Spleen (tissue), 11 donors: ENCODE data around the gene SH3RF1. TPM values are rescaled to one million over a fixed set of nuclear protein-coding genes. Genes with fewer than 3 reads are reported as not detected.
"Not testable (repeated sequence)": the region's sequence is repeated elsewhere in the genome, so short reads cannot be mapped to it uniquely, and the experiment has no call there.

Experiments used
- DNase-seq: peaks from one replicate; pipeline ENCODE4 v3.0.0-alpha.2; 2020
- H3K27ac ChIP-seq, 8 donors: fragments of 200-600 bp; sonication (generic) in 7 of 8; 1 replicate in 4 of 8; 2 replicates in 4 of 8; pipeline versions ENCODE4 v1.5.0 to v1.8.0; 2016 to 2021; ENCODE audit warnings: inconsistent platforms in 4 of 8, mild to moderate bottlenecking in 4 of 8, moderate library complexity in 1 of 8
- H3K27me3 ChIP-seq, 7 donors: fragments of 200-600 bp; sonication (generic) in 6 of 7; replicated peaks in 1 of 7; 1 replicate in 4 of 7; 2 replicates in 3 of 7; pipeline versions ENCODE4 v1.5.0 to v1.8.0; 2016 to 2021; ENCODE audit warnings: inconsistent platforms in 3 of 7, mild to moderate bottlenecking in 1 of 7
- H3K36me3 ChIP-seq, 6 donors: fragments of 200-600 bp; sonication (generic) in 5 of 6; 1 replicate in 4 of 6; 2 replicates in 2 of 6; pipeline versions ENCODE4 v1.5.0 to v1.8.0; 2016 to 2021; ENCODE audit warnings: inconsistent platforms in 2 of 6
- H3K4me1 ChIP-seq, 6 donors: fragments of 200-600 bp; sonication (generic) in 5 of 6; 1 replicate in 3 of 6; 2 replicates in 3 of 6; pipeline versions ENCODE4 v1.5.0 to v1.8.0; 2016 to 2021; ENCODE audit warnings: inconsistent platforms in 3 of 6
- H3K4me3 ChIP-seq, 8 donors: fragments of 200-600 bp; sonication (generic) in 7 of 8; 1 replicate in 4 of 8; 2 replicates in 4 of 8; pipeline versions ENCODE4 v1.5.0 to v1.8.0; 2016 to 2021; ENCODE audit warnings: inconsistent platforms in 4 of 8, mild to moderate bottlenecking in 4 of 8, moderate library complexity in 2 of 8
- H3K9me3 ChIP-seq, 8 donors: fragments of 200-600 bp; sonication (generic) in 7 of 8; 1 replicate in 4 of 8; 2 replicates in 4 of 8; pipeline versions ENCODE4 v1.5.0 to v1.8.0; 2016 to 2021; ENCODE audit warnings: inconsistent platforms in 4 of 8
- POLR2A ChIP-seq, 3 donors: fragments of 450-650 bp; IDR thresholded peaks; one replicate each; pipeline ENCODE4 v1.5.1; 2017; ENCODE audit warnings: antibody characterized with exemption in 3 of 3, mild to moderate bottlenecking in 1 of 3
- POLR2AphosphoS5 ChIP-seq, 3 donors: sonication (generic); formaldehyde crosslinking; IDR thresholded peaks; one replicate each; pipeline ENCODE4 v1.5.1; 2017; ENCODE audit warnings: antibody characterized with exemption in 3 of 3
- WGBS, 5 donors: extraction: QIAGEN DNeasy Blood & Tissue Kit in 3 of 5; methylation state at CpG; one replicate each; pipeline versions ENCODE4 v1.1.5 to v1.1.7; 2013 to 2018; 5-methylcytosine and 5-hydroxymethylcytosine counted together
- intact Hi-C: fragments of 100-400 bp; cut with DNase I; formaldehyde crosslinking; loops from one replicate; pipeline ENCODE4 v1.15.0; 2023; ENCODE audit warnings: low total_unique reads
- polyA plus RNA-seq, 3 donors: library from polyadenylated mRNA; stranded (reverse); fragments of 200-250 nt; gene quantifications; one replicate each; pipeline ENCODE4 v1.2.1, GENCODE V29; 2013
- total RNA-seq, 7 donors: library from RNA; depleted of rRNA in 3 of 7; stranded (reverse); fragments of >200 nt in 3 of 7; fragmentation: NEBNext Ultra II Directional in 4 of 7; extraction: Animal tissue kit (Norgen Biotek cat#: 25700) in 4 of 7; gene quantifications; one replicate each; pipeline versions ENCODE4 v1.1.0 to v1.2.1, GENCODE V29; 2016 to 2021
- TF ChIP-seq, protein P1 (sequence below), 11 experiments: fragments of 200-600 bp in 7 of 11; fragments of 450-650 bp in 4 of 11; sonication (generic) in 4 of 11; IDR thresholded peaks in 8 of 11; conservative IDR thresholded peaks in 3 of 11; 1 replicate in 7 of 11; 2 replicates in 4 of 11; pipeline versions ENCODE4 v1.4.0 to v1.8.0; 2016 to 2021; ENCODE audit warnings: antibody characterized with exemption in 11 of 11, inconsistent platforms in 4 of 11, mild to moderate bottlenecking in 1 of 11
- donor health status: healthy with polysubstance abuse.
- donor health status: DM: no; HTN: no; CAD: no; lungs with moderate emphysema.
- donor health status: DM: no; HTN: no; CAD: no.
- donor health status: Bipolar disorder and iron deficiency.
- donor health status: healthy.
- donor health status: DM: no; HTN: no; CAD: no.
- donor health status: DM: yes; HTN: yes; CAD: no.

SH3RF1 gene
- total and polyA plus RNA-seq, 10 donors: 1.1 to 18.6 (median 10.0) TPM

DNA sequence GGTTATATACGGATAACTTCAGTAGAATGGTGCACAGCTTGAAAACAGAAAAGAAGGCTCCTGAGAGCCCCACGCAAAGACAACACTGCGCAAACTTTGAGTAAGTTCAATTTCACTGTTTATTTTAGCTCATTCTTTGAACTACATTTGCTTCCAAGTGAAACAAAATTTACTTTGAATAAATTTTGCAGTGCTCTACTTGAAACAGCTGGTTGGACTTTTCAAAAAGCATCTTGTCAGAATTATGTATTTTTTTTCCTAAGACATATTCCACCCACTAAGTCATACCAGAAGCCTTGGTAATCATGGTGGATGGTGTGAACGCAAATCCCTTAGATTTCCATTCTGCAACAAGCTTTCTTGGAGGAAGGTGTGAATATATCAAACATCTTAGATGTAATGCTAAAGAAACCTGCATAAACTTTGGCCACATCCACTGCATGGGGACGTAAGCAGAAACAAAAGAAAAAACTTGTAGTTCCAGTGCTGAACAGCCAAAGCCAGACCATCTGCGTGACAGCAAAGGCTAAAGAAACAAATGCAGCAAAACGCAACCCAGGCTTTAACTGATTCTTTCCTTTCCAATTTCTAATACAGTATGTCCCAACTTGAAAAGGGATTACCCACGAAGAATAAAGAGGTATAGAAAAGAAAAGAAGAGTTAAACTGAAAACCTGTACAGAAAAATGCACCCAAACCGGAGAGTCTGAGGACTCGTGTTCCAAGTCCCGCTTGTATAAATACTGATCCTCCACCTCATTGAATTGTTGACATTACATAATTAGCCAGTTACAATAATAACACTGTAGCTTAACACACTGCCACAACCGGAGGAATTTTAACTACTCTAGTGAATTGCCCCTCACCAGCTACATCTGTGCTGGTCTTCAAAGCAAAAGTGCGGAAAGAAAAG is 90.9 kb downstream of the SH3RF1 start:
- H3K36me3 ChIP-seq: no peaks in the 10 kb centered on the region
- H3K27me3 ChIP-seq: no peaks in the 10 kb centered on the region
- H3K27ac ChIP-seq: no peak overlapping the region
- peaks cover 0 to 3% (median 0%) of the 10 kb centered on the region in 6 donors for H3K4me1 ChIP-seq
- 78 to 90% (median 89%) methylated on average over 13 of the region's 13 CpGs for WGBS, 5 donors
- no peak for DNase-seq
- no peak overlapping the region for H3K4me3 ChIP-seq
- intact Hi-C loops: no loop called here
- TF ChIP-seq, protein P1, sequence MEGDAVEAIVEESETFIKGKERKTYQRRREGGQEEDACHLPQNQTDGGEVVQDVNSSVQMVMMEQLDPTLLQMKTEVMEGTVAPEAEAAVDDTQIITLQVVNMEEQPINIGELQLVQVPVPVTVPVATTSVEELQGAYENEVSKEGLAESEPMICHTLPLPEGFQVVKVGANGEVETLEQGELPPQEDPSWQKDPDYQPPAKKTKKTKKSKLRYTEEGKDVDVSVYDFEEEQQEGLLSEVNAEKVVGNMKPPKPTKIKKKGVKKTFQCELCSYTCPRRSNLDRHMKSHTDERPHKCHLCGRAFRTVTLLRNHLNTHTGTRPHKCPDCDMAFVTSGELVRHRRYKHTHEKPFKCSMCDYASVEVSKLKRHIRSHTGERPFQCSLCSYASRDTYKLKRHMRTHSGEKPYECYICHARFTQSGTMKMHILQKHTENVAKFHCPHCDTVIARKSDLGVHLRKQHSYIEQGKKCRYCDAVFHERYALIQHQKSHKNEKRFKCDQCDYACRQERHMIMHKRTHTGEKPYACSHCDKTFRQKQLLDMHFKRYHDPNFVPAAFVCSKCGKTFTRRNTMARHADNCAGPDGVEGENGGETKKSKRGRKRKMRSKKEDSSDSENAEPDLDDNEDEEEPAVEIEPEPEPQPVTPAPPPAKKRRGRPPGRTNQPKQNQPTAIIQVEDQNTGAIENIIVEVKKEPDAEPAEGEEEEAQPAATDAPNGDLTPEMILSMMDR (IDR thresholded peaks at IDR 0.05 in 8 of 11, conservative IDR thresholded peaks at IDR 0.05 in 3 of 11): no peak
- TF ChIP-seq POLR2AphosphoS5 (IDR thresholded peaks at IDR 0.05) (no peak), POLR2A (IDR thresholded peaks at IDR 0.05) (no peak)
- H3K9me3 ChIP-seq: no peaks in the 10 kb centered on the region

DNA sequence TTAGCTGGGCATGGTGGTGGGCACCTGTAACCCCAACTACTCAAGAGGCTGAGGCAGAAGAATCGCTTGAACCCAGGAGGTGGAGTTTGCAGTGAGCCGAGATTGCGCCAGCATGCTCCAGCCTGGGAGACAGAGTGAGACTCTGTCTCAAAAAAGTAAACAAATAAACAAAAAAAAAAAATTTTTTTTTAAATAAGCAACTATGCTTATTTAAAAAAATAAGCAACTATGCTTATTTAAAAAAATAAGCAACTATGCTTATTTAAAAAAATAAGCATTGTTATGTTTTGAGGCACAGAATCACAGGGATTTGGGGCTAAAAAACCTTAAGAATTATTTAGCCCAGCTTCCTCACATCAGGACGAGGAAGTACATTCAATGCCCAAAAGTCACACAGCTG is 92.7 kb downstream of the SH3RF1 start:
- DNase-seq, H3K27me3 ChIP-seq, H3K4me3 ChIP-seq, H3K4me1 ChIP-seq, H3K27ac ChIP-seq, H3K36me3 ChIP-seq, H3K9me3 ChIP-seq, intact Hi-C loops: not testable (repeated sequence)
- 90 to 95% (median 92%) methylated on average over 4 of the region's 4 CpGs for WGBS, 5 donors

DNA sequence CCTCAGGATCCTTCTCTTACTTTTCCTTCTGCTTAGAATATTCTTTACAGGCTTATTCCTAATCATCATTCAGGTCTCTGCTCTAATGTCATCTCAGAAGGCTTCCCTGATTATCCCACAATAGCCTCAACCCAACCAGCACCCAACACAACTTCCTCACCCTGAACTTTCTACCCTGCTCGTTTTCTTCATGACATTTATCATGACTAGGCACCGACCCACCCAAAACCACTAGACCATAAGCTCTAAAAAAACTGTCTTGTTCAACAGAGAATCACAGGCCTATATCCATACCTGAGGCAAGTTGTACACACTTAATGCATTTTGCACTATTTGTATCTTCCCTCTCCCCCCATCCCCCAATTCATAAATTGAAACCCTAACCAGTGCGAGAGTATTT is 95.3 kb downstream of the SH3RF1 start:
- TF ChIP-seq POLR2AphosphoS5 (IDR thresholded peaks at IDR 0.05) (no peak), POLR2A (IDR thresholded peaks at IDR 0.05) (no peak)
- TF ChIP-seq, protein P1 (IDR thresholded peaks at IDR 0.05 in 8 of 11, conservative IDR thresholded peaks at IDR 0.05 in 3 of 11): no peak
- DNase-seq: no peak
- H3K4me1 ChIP-seq: peaks cover 0 to 7% (median 0%) of the 10 kb centered on the region in 6 donors
- H3K36me3 ChIP-seq: no peaks in the 10 kb centered on the region
- no peak overlapping the region for H3K4me3 ChIP-seq
- WGBS, 5 donors: 48 to 60% (median 51%) methylated on average over 3 of the region's 3 CpGs
- no peaks in the 10 kb centered on the region for H3K27me3 ChIP-seq
- intact Hi-C loops: no loop called here
- no peaks in the 10 kb centered on the region for H3K9me3 ChIP-seq
- no peak overlapping the region for H3K27ac ChIP-seq

DNA sequence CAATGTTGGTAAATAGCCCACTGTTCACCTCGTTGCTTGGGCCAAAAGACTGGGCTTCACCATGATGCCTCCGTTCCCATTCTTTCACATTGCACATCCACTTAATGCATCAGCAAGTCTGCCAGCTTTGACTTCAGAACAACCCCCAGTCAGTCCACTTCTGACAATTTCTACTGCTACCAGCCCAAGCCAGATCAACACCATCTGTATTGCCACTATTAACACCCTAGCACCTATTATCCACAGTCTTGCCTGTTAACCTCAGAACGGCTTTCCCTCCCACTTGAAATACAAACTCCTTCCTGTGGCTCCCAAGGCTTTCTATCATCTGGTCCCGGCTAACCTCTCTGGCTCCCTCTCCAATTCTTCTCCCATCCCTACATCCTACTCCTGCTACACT is 95.7 kb downstream of the SH3RF1 start:
- DNase-seq: no peak
- Histone ChIP-seq H3K27me3 (no peaks in the 10 kb centered on the region), H3K9me3 (no peaks in the 10 kb centered on the region), H3K36me3 (no peaks in the 10 kb centered on the region), H3K27ac (no peak overlapping the region), H3K4me1 (peaks cover 0 to 7% (median 0%) of the 10 kb centered on the region in 6 donors), H3K4me3 (no peak overlapping the region)
- TF ChIP-seq, protein P1 (IDR thresholded peaks at IDR 0.05 in 8 of 11, conservative IDR thresholded peaks at IDR 0.05 in 3 of 11): no peak
- TF ChIP-seq POLR2AphosphoS5 (IDR thresholded peaks at IDR 0.05) (no peak), POLR2A (IDR thresholded peaks at IDR 0.05) (no peak)
- WGBS, 5 donors: 91 to 94% (median 92%) methylated on average over 4 of the region's 4 CpGs
- intact Hi-C loops: no loop called here
